Activated gamma-delta T cell treated with anti-CD3 and anti-CD28 coated beads, Interleukin-2, amount 50 U/mL, for 16 hours (primary cell): Measurements from ENCODE around the gene DAPK1.

ENCODE experiments used
- DNase-seq: peaks from one replicate; pipeline ENCODE4 v3.0.0-alpha.2; 2020; ENCODE audit warnings: low read depth

Gene DAPK1

DNA sequence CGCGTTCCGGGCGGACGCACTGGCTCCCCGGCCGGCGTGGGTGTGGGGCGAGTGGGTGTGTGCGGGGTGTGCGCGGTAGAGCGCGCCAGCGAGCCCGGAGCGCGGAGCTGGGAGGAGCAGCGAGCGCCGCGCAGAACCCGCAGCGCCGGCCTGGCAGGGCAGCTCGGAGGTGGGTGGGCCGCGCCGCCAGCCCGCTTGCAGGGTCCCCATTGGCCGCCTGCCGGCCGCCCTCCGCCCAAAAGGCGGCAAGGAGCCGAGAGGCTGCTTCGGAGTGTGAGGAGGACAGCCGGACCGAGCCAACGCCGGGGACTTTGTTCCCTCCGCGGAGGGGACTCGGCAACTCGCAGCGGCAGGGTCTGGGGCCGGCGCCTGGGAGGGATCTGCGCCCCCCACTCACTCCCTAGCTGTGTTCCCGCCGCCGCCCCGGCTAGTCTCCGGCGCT, at the start of gene DAPK1:
TSS of gene DAPK1 (plus strand) at position 264 of the 442 bp plus-strand sequence. CDS start 1,211 bp downstream, outside the sequence.
- DNase-seq = no peak

DNA sequence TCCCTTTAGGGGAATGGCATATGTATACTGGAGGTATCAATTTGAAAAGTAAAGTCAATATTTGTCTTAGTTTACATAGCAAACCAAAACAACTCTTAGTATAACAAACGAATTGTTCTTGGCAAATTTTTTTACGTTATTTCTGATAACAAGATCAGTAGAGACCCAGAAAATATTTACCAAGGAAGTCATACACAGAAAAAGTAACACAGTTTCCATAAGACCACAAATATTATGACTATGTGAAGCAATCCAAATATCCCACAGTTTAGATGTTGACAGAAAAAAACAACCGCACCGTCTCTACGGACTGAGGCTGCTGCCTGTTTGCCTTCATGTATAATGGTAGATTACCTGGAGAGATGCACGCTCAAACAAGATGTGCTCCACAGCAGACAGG, 46.5 kb upstream of the DAPK1 start:
- no peak for DNase-seq

GRCh38 chr9:87455407-87455806, 42.3 kb upstream of the DAPK1 start:
- DNase-seq = no peak

- DNase-seq = no peak
These were observed 36.4 kb upstream of the DAPK1 start for GRCh38 chr9:87461256-87461655.

DNA sequence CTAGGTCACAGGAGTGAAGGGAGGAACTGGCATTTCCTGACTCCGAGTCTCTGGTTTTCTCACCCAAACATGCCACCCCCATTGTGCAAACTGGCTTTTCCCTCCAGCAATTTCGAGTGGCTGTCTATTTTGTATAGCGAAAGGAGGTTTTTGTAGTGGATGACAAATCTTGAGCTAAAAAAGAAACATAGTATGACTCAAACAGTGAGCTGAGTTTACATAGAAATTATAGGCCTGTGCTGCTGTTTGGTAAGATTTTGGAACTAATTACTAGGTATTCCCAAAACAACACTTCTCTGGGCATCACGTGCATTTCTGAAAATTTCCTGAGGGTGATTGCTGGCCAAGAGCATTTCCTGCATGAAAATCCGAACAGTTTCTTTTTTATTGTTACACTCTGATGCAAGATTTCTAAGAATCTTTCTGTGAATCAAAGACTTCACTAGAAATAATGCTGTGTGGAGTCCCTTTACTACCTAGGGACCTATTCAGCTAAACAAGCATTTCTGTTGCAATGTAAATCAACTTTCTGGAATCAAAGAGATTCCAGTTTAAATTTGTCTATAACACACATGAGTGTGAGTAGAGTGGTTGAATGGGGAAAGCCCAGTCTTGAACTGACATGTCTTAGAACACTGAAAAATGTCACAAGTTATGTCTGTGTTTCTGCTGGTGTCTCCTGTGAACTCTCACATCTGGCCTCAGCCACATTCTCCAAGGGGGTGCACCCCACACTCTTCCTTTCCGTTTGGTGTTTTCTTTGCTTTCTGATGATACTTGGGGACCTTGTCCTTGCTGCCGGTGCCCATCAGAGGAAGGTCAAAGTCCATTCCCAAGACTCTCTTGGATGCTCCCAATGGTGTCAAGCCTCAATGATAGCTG, 33.3 kb upstream of the DAPK1 start:
- no peak for DNase-seq

GRCh38 chr9:87464992-87465378, 32.7 kb upstream of the DAPK1 start:
- no peak for DNase-seq

GRCh38 chr9:87465816-87466215, 31.9 kb upstream of the DAPK1 start:
- no peak for DNase-seq

- no peak for DNase-seq
These were observed 30.5 kb upstream of the DAPK1 start for GRCh38 chr9:87467187-87467586.

GRCh38 chr9:87469793-87470465, 27.7 kb upstream of the DAPK1 start:
- DNase-seq = no peak

DNA sequence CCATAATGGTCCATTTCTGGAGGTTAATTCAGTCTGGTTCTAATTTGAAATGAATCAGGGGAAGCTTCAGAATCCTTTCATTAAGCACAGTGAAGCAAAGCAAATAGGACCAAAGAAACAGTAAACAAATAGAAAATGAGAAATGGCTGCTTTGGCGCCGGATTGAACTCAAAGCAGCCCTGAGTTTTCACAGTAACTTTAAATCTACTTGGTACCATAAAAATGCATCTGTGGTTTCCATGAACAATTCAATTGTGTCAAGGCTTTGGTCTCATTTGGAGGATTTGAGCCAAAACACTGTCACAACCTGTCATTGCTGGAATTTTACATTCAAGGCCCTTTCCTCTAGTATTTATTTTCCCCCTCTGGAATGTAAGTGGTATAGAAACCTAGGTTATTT, 25.9 kb upstream of the DAPK1 start:
- no peak for DNase-seq

DNA sequence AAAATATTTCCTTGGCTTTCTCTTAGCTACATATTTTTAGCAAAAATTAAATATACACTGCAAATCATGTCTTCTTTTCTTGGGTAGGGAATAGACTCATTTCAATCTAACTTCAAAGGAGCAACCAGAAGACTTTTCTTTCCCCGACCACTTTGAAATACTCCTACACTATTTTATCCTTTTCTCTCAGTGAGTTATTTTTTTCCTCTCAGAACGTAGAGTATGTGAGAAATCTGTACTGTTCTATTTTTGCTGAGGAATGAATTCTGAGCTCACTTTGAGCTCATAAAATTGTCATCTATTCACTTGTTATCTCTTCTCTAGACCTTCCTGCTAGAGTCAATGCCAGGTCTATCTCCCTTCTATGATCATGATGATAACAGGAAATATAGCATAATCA, 22.2 kb upstream of the DAPK1 start:
- DNase-seq = no peak

GRCh38 chr9:87478226-87478992, 19.3 kb upstream of the DAPK1 start:
- DNase-seq = no peak

DNA sequence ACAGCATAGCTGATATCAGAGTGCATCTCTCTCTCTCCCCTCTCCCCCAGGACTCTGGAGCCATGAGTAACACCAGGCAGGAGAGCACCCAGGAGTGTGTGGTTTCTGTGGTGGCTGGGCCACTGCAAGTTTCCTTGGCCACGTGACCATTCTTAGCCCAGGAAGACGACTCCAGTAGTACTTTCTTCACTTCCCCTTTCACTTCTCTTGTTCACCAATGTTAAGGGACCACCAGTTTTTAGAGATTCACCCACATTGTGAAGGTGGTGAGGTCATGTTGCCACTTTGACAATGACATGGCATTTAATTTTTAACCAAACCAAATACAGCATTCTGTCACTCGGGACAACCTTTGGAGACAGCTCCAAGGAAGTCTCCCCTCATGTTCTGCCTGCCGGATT, 17.9 kb upstream of the DAPK1 start:
- no peak for DNase-seq

- no peak for DNase-seq
These were observed 15.5 kb upstream of the DAPK1 start for GRCh38 chr9:87481890-87482855.

- DNase-seq = no peak
These were observed 7.4 kb upstream of the DAPK1 start for GRCh38 chr9:87490225-87490624.

GRCh38 chr9:87490907-87491306, 6.8 kb upstream of the DAPK1 start:
- no peak for DNase-seq

DNA sequence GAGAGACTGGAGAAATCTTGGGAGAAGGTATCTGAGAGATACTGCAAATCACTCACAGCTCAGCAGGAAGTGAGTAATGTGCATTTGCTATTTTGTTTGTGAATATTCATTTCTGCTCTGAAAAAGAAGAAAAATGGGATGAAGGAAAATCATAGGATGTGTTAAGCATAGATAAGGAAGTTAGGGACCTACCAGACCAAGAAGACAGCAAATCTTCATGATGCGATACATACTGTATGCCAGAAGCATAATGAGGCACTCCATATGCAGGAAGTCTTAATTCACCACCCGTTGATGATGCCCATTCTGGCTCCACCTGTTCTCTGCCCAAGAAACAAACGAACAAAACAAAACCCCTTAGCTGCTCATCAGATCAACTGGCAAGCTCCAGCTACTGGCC, 6.1 kb upstream of the DAPK1 start:
- no peak for DNase-seq

DNA sequence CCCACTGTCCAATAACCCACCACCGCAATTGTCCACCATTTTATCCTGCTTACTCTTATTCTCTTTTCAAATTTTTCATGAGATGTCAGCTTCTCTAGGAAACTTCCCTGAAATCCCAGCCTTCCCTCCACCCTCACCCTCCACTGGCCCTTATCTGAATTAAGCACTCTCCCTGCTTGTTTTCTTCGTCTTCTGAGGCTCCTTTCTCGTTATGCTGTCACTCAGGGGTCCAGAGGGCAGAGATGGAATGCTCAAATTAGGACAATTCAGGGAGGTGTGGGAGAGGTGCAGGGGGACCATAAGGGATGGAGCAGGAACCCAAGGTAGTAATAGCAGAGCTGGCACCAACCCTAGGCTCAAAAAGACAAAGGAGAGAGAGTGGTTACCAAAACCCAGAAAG, 5.0 kb upstream of the DAPK1 start:
- DNase-seq = no peak

- DNase-seq = no peak
These were observed 2.6 kb upstream of the DAPK1 start for GRCh38 chr9:87494970-87495471.

- DNase-seq = no peak
These were observed 525 bp upstream of the DAPK1 start for GRCh38 chr9:87497080-87497603.
